Erythroblast (primary cell): ENCODE measurements around the gene FKBP7.

Experiments
- GATA1 ChIP-seq: IDR thresholded peaks from 2 replicates; pipeline ENCODE4 v1.6.1; 2011; ENCODE audit warnings: low read depth, mild to moderate bottlenecking, control low read depth, low read length, moderate library complexity
- POLR2A ChIP-seq: IDR thresholded peaks from 2 replicates; pipeline ENCODE4 v1.6.1; 2011; ENCODE audit warnings: mild to moderate bottlenecking, low read length

DNA sequence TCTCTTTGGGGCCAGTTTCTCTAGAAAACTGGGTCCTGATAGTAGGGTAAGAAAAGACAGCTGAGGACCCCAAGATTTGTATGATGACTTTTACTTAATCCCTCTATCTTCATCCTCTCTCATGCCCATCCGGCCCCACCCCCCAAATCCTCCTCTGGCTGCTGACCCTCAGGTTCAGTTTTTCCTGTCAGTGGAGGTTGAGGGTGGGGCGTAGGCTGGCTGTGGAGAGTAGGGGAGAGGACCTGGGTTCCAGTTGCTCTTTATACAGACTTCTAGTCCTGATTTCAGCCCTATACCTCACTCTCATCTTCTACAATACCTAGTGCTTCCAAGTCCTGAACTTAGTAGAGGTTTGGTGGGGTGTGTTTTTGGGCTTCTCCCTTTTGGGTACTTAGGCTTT, 30.2 kb upstream of the FKBP7 start:
- TF ChIP-seq POLR2A (no peak), GATA1 (no peak)
